Measurements from ENCODE around the gene FN1. TPM values are rescaled to one million over a fixed set of nuclear protein-coding genes. Genes with fewer than 3 reads are reported as not detected.
A peak's percentile ranks its signal among the peaks of the same experiment; 100 is the strongest.

FN1 gene
- total RNA-seq, 1 donor, result 18,025 TPM

GRCh38 chr2:215415820-215416577, 19.9 kb downstream of the FN1 start:
- no peak overlapping the region for H3K4me3 ChIP-seq (ENCODE audit: insufficient read depth, low read length)
- H3K27ac ChIP-seq (ENCODE audit: low read depth, low read length), result peak overlapping the region; percentile 14
- no peaks in the 10 kb centered on the region for H3K9me3 ChIP-seq (ENCODE audit: low read depth, low read length)
- peak overlapping the region; percentile 59 for H3K4me2 ChIP-seq (ENCODE audit: insufficient read depth, low read length)
- no peak for DNase-seq (ENCODE audit: insufficient read length, low spot score, missing footprints)
- H3K27me3 ChIP-seq (ENCODE audit: insufficient read depth, low read length), result no peaks in the 10 kb centered on the region
- no peak overlapping the region for H2AFZ ChIP-seq (ENCODE audit: low read length)
- TF ChIP-seq CTCF (IDR thresholded peaks at IDR 0.05; ENCODE audit: extremely low read depth, low read depth, low read length), result no peak
- H3K79me2 ChIP-seq (ENCODE audit: insufficient read depth, low read length), result peaks cover 13% of the 10 kb centered on the region
- H3K4me1 ChIP-seq (ENCODE audit: insufficient read depth, low read length), result peaks cover 78% of the 10 kb centered on the region
- H3K36me3 ChIP-seq (ENCODE audit: insufficient read depth, low read length), result peaks cover 97% of the 10 kb centered on the region
- H4K20me1 ChIP-seq (ENCODE audit: insufficient read depth, low read length), result peaks cover 58% of the 10 kb centered on the region

DNA sequence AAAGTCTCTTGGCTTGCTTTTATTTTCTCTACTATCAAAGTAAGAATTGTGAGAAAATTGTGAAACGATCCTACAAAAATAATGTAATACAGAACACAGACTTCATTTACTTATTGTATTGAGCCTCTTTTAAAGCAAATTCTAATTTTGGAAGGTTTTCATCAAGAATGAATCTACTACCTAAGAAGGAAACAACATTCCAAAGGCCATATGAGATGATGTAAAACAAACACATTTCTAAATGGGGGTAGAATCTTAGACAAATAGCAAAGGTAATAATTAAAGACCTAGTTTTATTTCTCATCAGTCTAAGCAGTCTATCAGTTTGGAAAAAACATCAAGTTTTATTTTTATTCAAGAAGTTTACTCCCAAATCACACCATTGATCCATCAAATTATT, 20.6 kb downstream of the FN1 start:
- Histone ChIP-seq H2AFZ (ENCODE audit: low read length) (no peak overlapping the region), H3K9me3 (ENCODE audit: low read depth, low read length) (no peaks in the 10 kb centered on the region), H3K4me3 (ENCODE audit: insufficient read depth, low read length) (no peak overlapping the region), H3K27ac (ENCODE audit: low read depth, low read length) (no peak overlapping the region), H3K36me3 (ENCODE audit: insufficient read depth, low read length) (peaks cover 92% of the 10 kb centered on the region), H3K79me2 (ENCODE audit: insufficient read depth, low read length) (peaks cover 8% of the 10 kb centered on the region), H4K20me1 (ENCODE audit: insufficient read depth, low read length) (peaks cover 51% of the 10 kb centered on the region), H3K4me1 (ENCODE audit: insufficient read depth, low read length) (peaks cover 72% of the 10 kb centered on the region), H3K4me2 (ENCODE audit: insufficient read depth, low read length) (no peak overlapping the region), H3K27me3 (ENCODE audit: insufficient read depth, low read length) (no peaks in the 10 kb centered on the region)
- DNase-seq (ENCODE audit: insufficient read length, low spot score, missing footprints), result no peak
- TF ChIP-seq CTCF (IDR thresholded peaks at IDR 0.05; ENCODE audit: extremely low read depth, low read depth, low read length), result no peak

DNA sequence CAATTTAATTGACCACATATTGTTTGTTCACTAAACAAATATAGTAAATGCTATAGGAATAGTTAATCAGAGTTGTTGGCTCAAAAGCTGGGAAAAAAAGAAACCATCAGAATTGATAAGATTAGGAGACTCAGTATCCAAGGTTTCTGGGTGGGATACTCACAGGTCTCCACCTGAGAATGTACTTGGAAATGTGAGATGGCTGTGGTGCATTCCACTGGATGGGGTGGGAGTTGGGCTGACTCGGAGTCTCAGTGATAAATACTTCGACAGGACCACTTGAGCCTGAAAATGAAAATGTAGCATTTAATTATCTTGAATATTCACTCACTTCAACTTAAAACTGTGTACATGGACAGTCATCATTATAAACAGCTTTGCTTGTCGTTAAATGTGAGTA, 21.2 kb downstream of the FN1 start:
- Histone ChIP-seq H2AFZ (ENCODE audit: low read length) (no peak overlapping the region), H3K36me3 (ENCODE audit: insufficient read depth, low read length) (peaks cover 92% of the 10 kb centered on the region), H3K4me3 (ENCODE audit: insufficient read depth, low read length) (no peak overlapping the region), H3K79me2 (ENCODE audit: insufficient read depth, low read length) (peaks cover 8% of the 10 kb centered on the region), H3K27ac (ENCODE audit: low read depth, low read length) (peak overlapping the region; percentile 43), H4K20me1 (ENCODE audit: insufficient read depth, low read length) (peaks cover 49% of the 10 kb centered on the region), H3K4me1 (ENCODE audit: insufficient read depth, low read length) (peaks cover 77% of the 10 kb centered on the region), H3K27me3 (ENCODE audit: insufficient read depth, low read length) (no peaks in the 10 kb centered on the region), H3K4me2 (ENCODE audit: insufficient read depth, low read length) (peak overlapping the region; percentile 1), H3K9me3 (ENCODE audit: low read depth, low read length) (no peaks in the 10 kb centered on the region)
- no peak for DNase-seq (ENCODE audit: insufficient read length, low spot score, missing footprints)
- no peak for TF ChIP-seq CTCF (IDR thresholded peaks at IDR 0.05; ENCODE audit: extremely low read depth, low read depth, low read length)

- Histone ChIP-seq H3K27ac (ENCODE audit: low read depth, low read length) (peak overlapping the region; percentile 43), H3K4me2 (ENCODE audit: insufficient read depth, low read length) (no peak overlapping the region), H3K9me3 (ENCODE audit: low read depth, low read length) (no peaks in the 10 kb centered on the region), H3K36me3 (ENCODE audit: insufficient read depth, low read length) (peaks cover 92% of the 10 kb centered on the region), H3K27me3 (ENCODE audit: insufficient read depth, low read length) (no peaks in the 10 kb centered on the region), H4K20me1 (ENCODE audit: insufficient read depth, low read length) (peaks cover 51% of the 10 kb centered on the region), H3K4me3 (ENCODE audit: insufficient read depth, low read length) (no peak overlapping the region), H3K79me2 (ENCODE audit: insufficient read depth, low read length) (peaks cover 12% of the 10 kb centered on the region), H3K4me1 (ENCODE audit: insufficient read depth, low read length) (peaks cover 82% of the 10 kb centered on the region), H2AFZ (ENCODE audit: low read length) (no peak overlapping the region)
- no peak for DNase-seq (ENCODE audit: insufficient read length, low spot score, missing footprints)
- no peak for TF ChIP-seq CTCF (IDR thresholded peaks at IDR 0.05; ENCODE audit: extremely low read depth, low read depth, low read length)
These were observed 21.9 kb downstream of the FN1 start for GRCh38 chr2:215413974-215414373.
